K562 (cell line): ENCODE measurements around the gene KIF3B. TPM values are rescaled to one million over a fixed set of nuclear protein-coding genes. Genes with fewer than 3 reads are reported as not detected.

Experiments
- ATAC-seq: fragments of 200-7000 bp; cut with Tn5 transposase; 3 replicates; pipeline ENCODE4 v1.9.1; 2020; ENCODE audit warnings: moderate library complexity
- BruUV-seq: library from RNA; stranded (reverse); fragments of 400-500 nt; replicated peaks from 2 replicates; lab custom pipeline; 2021; lab: Mats Ljungman, UMichigan
- CTCF ChIA-PET: fragments of 300-600 bp; formaldehyde crosslinking; extraction: SDS; loops from one replicate; lab custom pipeline; 2021; ENCODE audit warnings: low intra/inter-chr PET ratio; lab: Yijun Ruan, JAX
- POLR2A ChIA-PET: fragments of 300-600, 350-650 bp; sonication (Branson Sonifier 250); formaldehyde crosslinking; extraction: SDS; loops from one replicate; lab custom pipeline; 2021; ENCODE audit warnings: antibody characterized with exemption, inconsistent platforms; lab: Yijun Ruan, JAX
- DNase-seq, 4 experiments: peaks; one replicate each; pipeline versions ENCODE4 v3.0.0 to v3.0.0-alpha.2; 2011 to 2018; ENCODE audit warnings: low spot score in 3 of 4, mixed read lengths in 3 of 4; ENCODE audit errors: extremely low read depth in 1 of 4
- FAIRE-seq: peaks from 2 replicates; lab custom pipeline; 2011; peaks lifted over from hg19 to GRCh38; lab: Jason Lieb, UNC
- H2AFZ ChIP-seq: 2 replicates; pipeline ENCODE4 v1.6.0; 2011; ENCODE audit warnings: low read depth, low read length, control low read depth, inconsistent platforms
- H3K27ac ChIP-seq: fragments of 200-600 bp; 3 replicates; pipeline ENCODE4 v1.8.0; 2011; ENCODE audit warnings: low read depth, mild to moderate bottlenecking, control low read depth, inconsistent platforms, low read length, moderate library complexity, mixed read lengths; ENCODE audit errors: extremely low read depth
- H3K27me3 ChIP-seq, 2 experiments: fragments of 300-600 bp in 1 of 2; 2 replicates in 1 of 2; 3 replicates in 1 of 2; pipeline versions ENCODE4 v1.6.0 to v1.8.0; 2011; ENCODE audit warnings: inconsistent platforms in 2 of 2, low read length in 2 of 2, mild to moderate bottlenecking in 1 of 2, mixed read lengths in 1 of 2, moderate library complexity in 1 of 2; ENCODE audit not compliant: control insufficient read depth in 2 of 2, insufficient read depth in 2 of 2
- H3K36me3 ChIP-seq: fragments of 300-600 bp; 3 replicates; pipeline ENCODE4 v1.8.0; 2011; ENCODE audit warnings: mild to moderate bottlenecking, low read length, inconsistent platforms; ENCODE audit not compliant: control insufficient read depth, insufficient read depth
- H3K4me1 ChIP-seq, 2 experiments: fragments of 200-600 bp in 1 of 2; replicated peaks in 1 of 2; 2 replicates in 1 of 2; 3 replicates in 1 of 2; pipeline versions ENCODE4 v1.5.1 to v1.8.0; 2011; ENCODE audit warnings: inconsistent platforms in 2 of 2, low read length in 2 of 2, mild to moderate bottlenecking in 1 of 2, mixed read lengths in 1 of 2, moderate library complexity in 1 of 2; ENCODE audit not compliant: control insufficient read depth in 2 of 2, insufficient read depth in 2 of 2
- H3K4me2 ChIP-seq: 2 replicates; pipeline ENCODE4 v1.6.1; 2011; ENCODE audit warnings: low read length, control low read depth, inconsistent platforms, mixed read lengths; ENCODE audit not compliant: insufficient read depth
- H3K4me3 ChIP-seq: fragments of 200-600 bp; sonication (generic), shearing (Covaris generic); 2 replicates; pipeline ENCODE4 v1.5.1; 2016; ENCODE audit warnings: control low read depth, inconsistent platforms
- H3K79me2 ChIP-seq: fragments of 200-600 bp; 3 replicates; pipeline ENCODE4 v1.8.0; 2011; ENCODE audit warnings: low read length, inconsistent platforms; ENCODE audit not compliant: control insufficient read depth, insufficient read depth
- H3K9ac ChIP-seq, 2 experiments: 2 replicates each; pipeline versions ENCODE4 v1.6.0 to v1.6.1; 2011; ENCODE audit warnings: low read depth in 2 of 2, low read length in 2 of 2, control low read depth in 1 of 2, inconsistent platforms in 1 of 2, mild to moderate bottlenecking in 1 of 2, mixed read lengths in 1 of 2; ENCODE audit not compliant: insufficient read depth in 1 of 2
- H3K9me1 ChIP-seq: one replicate; pipeline ENCODE4 v1.6.0; 2011; ENCODE audit warnings: inconsistent platforms, mild to moderate bottlenecking, low read length, moderate library complexity; ENCODE audit not compliant: control insufficient read depth, insufficient read depth
- H3K9me3 ChIP-seq: replicated peaks from 2 replicates; pipeline ENCODE4 v1.5.1; 2011; ENCODE audit warnings: low read depth, low read length, inconsistent platforms; ENCODE audit not compliant: control insufficient read depth, insufficient read depth
- H4K20me1 ChIP-seq: replicated peaks from 2 replicates; pipeline ENCODE4 v1.6.1; 2011; ENCODE audit warnings: low read length, inconsistent platforms, mixed read lengths; ENCODE audit not compliant: control insufficient read depth, insufficient read depth
- CBFA2T2 ChIP-seq: fragments of 450-650 bp; conservative IDR thresholded peaks from 2 replicates; pipeline ENCODE4 v1.6.1; 2017; ENCODE audit warnings: mild to moderate bottlenecking
- CBFA2T3 ChIP-seq: fragments of 450-650 bp; IDR thresholded peaks from 2 replicates; pipeline ENCODE4 v1.6.1; 2017
- HDAC1 ChIP-seq, 2 experiments: fragments of 450-650 bp; IDR thresholded peaks; 2 replicates each; pipeline ENCODE4 v1.6.1; 2016 to 2017; ENCODE audit warnings: inconsistent platforms in 1 of 2, mild to moderate bottlenecking in 1 of 2, moderate library complexity in 1 of 2
- KLF13 ChIP-seq: fragments of 450-650 bp; IDR thresholded peaks from 2 replicates; pipeline ENCODE4 v1.6.1; 2016; ENCODE audit warnings: missing genetic modification characterization, low read depth, mild to moderate bottlenecking, missing compliant biosample characterization, moderate library complexity, borderline replicate concordance
- MEF2A ChIP-seq: IDR thresholded peaks from 2 replicates; pipeline ENCODE4 v1.6.1; 2011; ENCODE audit warnings: low read depth, mild to moderate bottlenecking, low read length, moderate library complexity; ENCODE audit not compliant: control insufficient read depth
- MTA2 ChIP-seq: fragments of 450-650 bp; IDR thresholded peaks from 2 replicates; pipeline ENCODE4 v1.6.1; 2016; ENCODE audit warnings: low read depth
- TEAD4 ChIP-seq, 2 experiments: sonication (generic) in 1 of 2; formaldehyde crosslinking in 1 of 2; IDR thresholded peaks; 2 replicates each; pipeline versions ENCODE4 v1.6.1 to v1.8.0; 2012 to 2022; ENCODE audit warnings: borderline replicate concordance in 1 of 2, inconsistent platforms in 1 of 2, low read length in 1 of 2, mild to moderate bottlenecking in 1 of 2, missing genetic modification reagents in 1 of 2
- ZNF316 ChIP-seq: fragments of 450-650 bp; IDR thresholded peaks from 2 replicates; pipeline ENCODE4 v1.6.1; 2016
- ZNF436 ChIP-seq: fragments of 250-450, 450-650 bp; sonication (Bioruptor Pico); formaldehyde crosslinking; IDR thresholded peaks from 2 replicates; pipeline ENCODE4 v1.7.0; 2020; ENCODE audit warnings: mild to moderate bottlenecking
- WGBS: fragments of 100-300 bp; shearing (Covaris generic); methylation state at CpG from one replicate; pipeline ENCODE4 v1.1.6; 2016; ENCODE audit warnings: low coverage, mixed read lengths; ENCODE audit not compliant: insufficient coverage; ENCODE audit errors: missing lambda C conversion rate; 5-methylcytosine and 5-hydroxymethylcytosine counted together
- in situ Hi-C: fragments of 300-500 bp; cut with MboI; formaldehyde crosslinking; loops from 4 replicates; pipeline ENCODE4 v1.15.0; 2018; ENCODE audit warnings: inconsistent platforms, mixed read lengths
- intact Hi-C: fragments of 100-400 bp; cut with micrococcal nuclease; formaldehyde crosslinking; loops from 2 replicates; pipeline ENCODE4 v1.14.2; 2022
- polyA plus RNA-seq, 8 experiments: library from polyadenylated mRNA; depleted of rRNA in 4 of 8; stranded (reverse) in 5 of 8; unstranded in 3 of 8; fragments of >200 nt; fragmentation: Nextera tagmentation in 2 of 8; fragmentation: Illumina TruSeq in 1 of 8; extraction: Ambion mirVana in 2 of 8; extraction: Trizol in 1 of 8; gene quantifications; 2 replicates each; pipeline versions ENCODE4 v1.2.1 to v1.2.3, GENCODE V29; 2011 to 2014; ENCODE audit warnings: inconsistent platforms in 1 of 8, missing spikeins in 1 of 8
- total RNA-seq, 7 experiments: library from RNA; depleted of rRNA in 6 of 7; stranded (reverse); fragments of >200 nt in 6 of 7; fragmentation: Illumina TruSeq in 2 of 7; extraction: Trizol in 2 of 7; gene quantifications; 2 replicates each; pipeline versions ENCODE4 v1.2.1 to v1.2.3, GENCODE V29; 2011 to 2021; ENCODE audit warnings: low replicate concordance in 1 of 7
- TF ChIP-seq, protein P1 (sequence below): sonication (generic); formaldehyde crosslinking; IDR thresholded peaks from 2 replicates; pipeline ENCODE4 v1.8.0; 2022; ENCODE audit warnings: missing genetic modification reagents, mild to moderate bottlenecking, moderate library complexity, borderline replicate concordance
- TF ChIP-seq, protein P2 (sequence below), 2 experiments: fragments of 250-450 bp in 1 of 2; fragments of 450-650 bp in 1 of 2; sonication (Bioruptor Pico) in 1 of 2; IDR thresholded peaks; 2 replicates each; pipeline versions ENCODE4 v1.6.1 to v1.8.0; 2016 to 2021; ENCODE audit warnings: mild to moderate bottlenecking in 2 of 2, moderate library complexity in 2 of 2, missing compliant biosample characterization in 1 of 2, missing genetic modification characterization in 1 of 2
- TF ChIP-seq, protein P3 (sequence below): sonication (generic); formaldehyde crosslinking; IDR thresholded peaks from 2 replicates; pipeline ENCODE4 v1.8.1; 2023; ENCODE audit warnings: missing genetic modification reagents, mild to moderate bottlenecking, borderline replicate concordance
- TF ChIP-seq, protein P4 (sequence below): IDR thresholded peaks from 2 replicates; pipeline ENCODE4 v1.6.1; 2012; ENCODE audit warnings: low read depth, low read length, improper control_type of control experiment, borderline replicate concordance

KIF3B gene
- total and polyA plus RNA-seq, 9 of the 15 experiments (the other 6 are each of a cell fraction or from before 2014, with no cell fraction given) = 2.9 to 12.3 (median 8.6) TPM

DNA sequence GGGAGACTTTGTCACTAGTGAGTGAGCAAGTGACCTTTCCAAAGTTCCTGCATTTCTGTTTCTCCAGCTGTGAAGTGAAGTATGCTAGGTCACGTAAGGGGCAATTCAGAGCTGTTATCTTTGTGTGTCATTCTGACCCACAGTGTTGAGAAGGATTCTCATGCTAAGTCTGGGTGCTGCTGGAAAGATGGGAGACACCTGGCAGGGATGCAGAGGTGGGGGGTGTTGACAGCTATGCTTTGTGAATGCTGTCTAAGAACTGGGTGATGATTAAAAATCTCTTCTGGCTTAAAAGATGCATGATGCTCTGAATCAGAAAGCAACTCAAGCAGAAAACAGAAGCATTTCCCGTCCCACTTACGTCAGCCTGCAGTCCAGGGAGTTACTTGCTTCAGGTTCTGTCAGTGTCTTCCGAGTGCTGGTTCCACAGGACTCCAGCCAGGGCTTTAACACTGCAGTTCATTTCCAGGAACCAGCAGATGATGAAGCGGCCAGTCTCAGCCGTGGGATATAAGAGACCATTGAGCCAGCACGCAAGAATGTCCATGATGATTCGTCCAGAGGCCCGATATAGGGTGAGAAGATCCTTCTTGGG lies 49.7 kb downstream of the KIF3B start:
- intact Hi-C loops = no loop called here
- 68% methylated on average over 9 of the region's 9 CpGs for WGBS
- peak; percentile 58 for ATAC-seq
- Histone ChIP-seq H3K9me1 (no peaks in the 10 kb centered on the region), H3K9me3 (no peaks in the 10 kb centered on the region), H2AFZ (no peak overlapping the region), H3K9ac (no peak overlapping the region), H3K27ac (peak overlapping the region; percentile 55; the same call in 1 of the 3 replicates), H3K4me3 (no peak overlapping the region), H4K20me1 (no peaks in the 10 kb centered on the region), H3K27me3 (no peaks in the 10 kb centered on the region), H3K36me3 (peaks cover 21% of the 10 kb centered on the region; the same call in 2 of the 3 replicates), H3K4me1 (peaks cover 11 to 22% of the 10 kb centered on the region in 2 experiments), H3K4me2 (no peak overlapping the region), H3K79me2 (no peaks in the 10 kb centered on the region)
- FAIRE-seq = peak; percentile 67
- ChIA-PET POLR2A (interaction anchor here (0.7 to 0.8 kb wide), 2 partner anchors 21 to 495 kb away, joined by 4 to 5 read pairs; no protein-coding TSS in a partner anchor), CTCF (no interaction called here)
- no TSS peak for BruUV-seq
- in situ Hi-C loops = no loop called here
- DNase-seq = peak in 3 of 4 experiments; percentile 17 to 50 (median 27)
- TF ChIP-seq HDAC1 (IDR thresholded peaks at IDR 0.05) (peak in 1 of 2 experiments; percentile 14; a peak in 1 of 4 replicates), CBFA2T3 (peak; percentile 71), CBFA2T2 (peak; percentile 51), MTA2 (0 out of 2 replicates have a peak, but pooled peaks have one; percentile 12), ZNF436 (no peak), KLF13 (tag) (no peak), ZNF316 (no peak), TEAD4 (IDR thresholded peaks at IDR 0.05; ENCODE audit: low read length) (peak; percentile 46), TEAD4 (CRISPR knock-in tag; IDR thresholded peaks at IDR 0.05; ENCODE audit: borderline replicate concordance) (no peak), MEF2A (no peak)
- TF ChIP-seq, protein P1, sequence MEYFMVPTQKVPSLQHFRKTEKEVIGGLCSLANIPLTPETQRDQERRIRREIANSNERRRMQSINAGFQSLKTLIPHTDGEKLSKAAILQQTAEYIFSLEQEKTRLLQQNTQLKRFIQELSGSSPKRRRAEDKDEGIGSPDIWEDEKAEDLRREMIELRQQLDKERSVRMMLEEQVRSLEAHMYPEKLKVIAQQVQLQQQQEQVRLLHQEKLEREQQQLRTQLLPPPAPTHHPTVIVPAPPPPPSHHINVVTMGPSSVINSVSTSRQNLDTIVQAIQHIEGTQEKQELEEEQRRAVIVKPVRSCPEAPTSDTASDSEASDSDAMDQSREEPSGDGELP (CRISPR knock-in tag) = no peak
- TF ChIP-seq, protein P2, sequence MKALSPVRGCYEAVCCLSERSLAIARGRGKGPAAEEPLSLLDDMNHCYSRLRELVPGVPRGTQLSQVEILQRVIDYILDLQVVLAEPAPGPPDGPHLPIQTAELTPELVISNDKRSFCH (CRISPR knock-in tag; IDR thresholded peaks at IDR 0.05) = no peak
- TF ChIP-seq, protein P2 (tag; IDR thresholded peaks at IDR 0.05) = 0 out of 2 replicates have a peak, but pooled peaks have one; percentile 38
- TF ChIP-seq, protein P3, sequence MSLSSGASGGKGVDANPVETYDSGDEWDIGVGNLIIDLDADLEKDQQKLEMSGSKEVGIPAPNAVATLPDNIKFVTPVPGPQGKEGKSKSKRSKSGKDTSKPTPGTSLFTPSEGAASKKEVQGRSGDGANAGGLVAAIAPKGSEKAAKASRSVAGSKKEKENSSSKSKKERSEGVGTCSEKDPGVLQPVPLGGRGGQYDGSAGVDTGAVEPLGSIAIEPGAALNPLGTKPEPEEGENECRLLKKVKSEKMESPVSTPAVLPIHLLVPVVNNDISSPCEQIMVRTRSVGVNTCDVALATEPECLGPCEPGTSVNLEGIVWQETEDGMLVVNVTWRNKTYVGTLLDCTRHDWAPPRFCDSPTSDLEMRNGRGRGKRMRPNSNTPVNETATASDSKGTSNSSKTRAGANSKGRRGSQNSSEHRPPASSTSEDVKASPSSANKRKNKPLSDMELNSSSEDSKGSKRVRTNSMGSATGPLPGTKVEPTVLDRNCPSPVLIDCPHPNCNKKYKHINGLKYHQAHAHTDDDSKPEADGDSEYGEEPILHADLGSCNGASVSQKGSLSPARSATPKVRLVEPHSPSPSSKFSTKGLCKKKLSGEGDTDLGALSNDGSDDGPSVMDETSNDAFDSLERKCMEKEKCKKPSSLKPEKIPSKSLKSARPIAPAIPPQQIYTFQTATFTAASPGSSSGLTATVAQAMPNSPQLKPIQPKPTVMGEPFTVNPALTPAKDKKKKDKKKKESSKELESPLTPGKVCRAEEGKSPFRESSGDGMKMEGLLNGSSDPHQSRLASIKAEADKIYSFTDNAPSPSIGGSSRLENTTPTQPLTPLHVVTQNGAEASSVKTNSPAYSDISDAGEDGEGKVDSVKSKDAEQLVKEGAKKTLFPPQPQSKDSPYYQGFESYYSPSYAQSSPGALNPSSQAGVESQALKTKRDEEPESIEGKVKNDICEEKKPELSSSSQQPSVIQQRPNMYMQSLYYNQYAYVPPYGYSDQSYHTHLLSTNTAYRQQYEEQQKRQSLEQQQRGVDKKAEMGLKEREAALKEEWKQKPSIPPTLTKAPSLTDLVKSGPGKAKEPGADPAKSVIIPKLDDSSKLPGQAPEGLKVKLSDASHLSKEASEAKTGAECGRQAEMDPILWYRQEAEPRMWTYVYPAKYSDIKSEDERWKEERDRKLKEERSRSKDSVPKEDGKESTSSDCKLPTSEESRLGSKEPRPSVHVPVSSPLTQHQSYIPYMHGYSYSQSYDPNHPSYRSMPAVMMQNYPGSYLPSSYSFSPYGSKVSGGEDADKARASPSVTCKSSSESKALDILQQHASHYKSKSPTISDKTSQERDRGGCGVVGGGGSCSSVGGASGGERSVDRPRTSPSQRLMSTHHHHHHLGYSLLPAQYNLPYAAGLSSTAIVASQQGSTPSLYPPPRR (CRISPR knock-in tag) = no peak
- TF ChIP-seq, protein P4, sequence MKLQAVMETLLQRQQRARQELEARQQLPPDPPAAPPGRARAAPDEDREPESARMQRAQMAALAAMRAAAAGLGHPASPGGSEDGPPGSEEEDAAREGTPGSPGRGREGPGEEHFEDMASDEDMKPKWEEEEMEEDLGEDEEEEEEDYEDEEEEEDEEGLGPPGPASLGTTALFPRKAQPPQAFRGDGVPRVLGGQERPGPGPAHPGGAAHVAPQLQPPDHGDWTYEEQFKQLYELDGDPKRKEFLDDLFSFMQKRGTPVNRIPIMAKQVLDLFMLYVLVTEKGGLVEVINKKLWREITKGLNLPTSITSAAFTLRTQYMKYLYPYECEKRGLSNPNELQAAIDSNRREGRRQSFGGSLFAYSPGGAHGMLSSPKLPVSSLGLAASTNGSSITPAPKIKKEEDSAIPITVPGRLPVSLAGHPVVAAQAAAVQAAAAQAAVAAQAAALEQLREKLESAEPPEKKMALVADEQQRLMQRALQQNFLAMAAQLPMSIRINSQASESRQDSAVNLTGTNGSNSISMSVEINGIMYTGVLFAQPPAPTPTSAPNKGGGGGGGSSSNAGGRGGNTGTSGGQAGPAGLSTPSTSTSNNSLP = no peak
